Fibroblast of skin of left quadriceps (primary cell): ENCODE results near the gene TBC1D5.
"Not testable (repeated sequence)": the region's sequence is repeated elsewhere in the genome, so short reads cannot be mapped to it uniquely, and the experiment has no call there.

Source experiments
- DNase-seq, 2 experiments: peaks; one replicate each; pipeline ENCODE4 v3.0.0-alpha.2; 2013; ENCODE audit warnings: low read depth in 2 of 2

The TBC1D5 gene

DNA sequence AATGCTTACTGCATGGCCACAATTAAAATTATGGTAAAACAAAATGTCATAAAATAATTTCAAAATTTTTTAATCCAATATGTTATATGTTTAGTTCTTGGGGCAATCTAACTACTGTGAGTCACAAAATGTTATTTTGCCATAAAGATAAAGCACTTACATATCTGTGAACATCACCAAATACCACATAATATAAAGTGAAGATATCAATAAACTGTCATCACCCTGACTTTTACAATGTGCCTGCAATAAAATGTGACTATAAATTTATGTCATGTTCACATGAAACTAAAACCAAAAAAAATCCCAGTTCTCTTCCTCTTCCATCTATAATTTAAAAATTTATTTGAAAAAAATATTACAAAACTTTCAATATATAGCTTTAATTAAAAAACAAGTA lies 191.8 kb downstream of the TBC1D5 start:
- no peak for DNase-seq

DNA sequence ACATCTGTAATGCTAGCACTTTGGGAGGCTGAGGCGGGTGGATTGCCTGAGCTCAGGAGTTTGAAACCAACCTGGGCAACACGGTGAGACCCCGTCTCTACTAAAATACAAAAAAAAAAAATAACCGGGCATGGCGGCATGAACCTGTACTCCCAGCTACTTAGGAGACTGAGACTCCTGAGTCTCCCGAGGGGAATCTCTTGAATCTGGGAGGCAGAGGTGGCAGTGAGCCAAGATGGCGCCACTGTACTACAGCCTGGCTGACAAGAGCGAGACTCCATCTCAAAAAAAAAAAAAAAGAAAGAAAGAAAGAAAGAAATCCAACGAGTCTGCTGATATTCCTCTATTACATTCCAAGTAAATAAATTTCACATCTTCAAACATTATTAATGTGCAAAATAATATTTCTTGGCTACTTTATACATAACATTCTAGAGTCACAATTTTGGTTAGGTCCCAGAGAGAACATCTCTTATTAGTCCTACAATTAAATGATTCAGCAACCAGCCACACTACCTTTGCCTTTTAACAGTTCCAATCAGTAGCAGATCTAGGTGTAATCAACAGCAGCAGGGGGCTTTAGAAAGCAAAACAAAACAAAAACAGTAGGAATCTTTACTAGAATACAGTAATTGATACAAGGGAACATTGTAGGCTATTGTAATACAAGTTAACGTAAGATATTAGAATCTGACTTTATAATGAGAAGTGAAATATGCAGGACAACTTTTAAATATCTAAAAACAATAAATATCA lies 195.8 kb downstream of the TBC1D5 start:
- DNase-seq = no peak

DNA sequence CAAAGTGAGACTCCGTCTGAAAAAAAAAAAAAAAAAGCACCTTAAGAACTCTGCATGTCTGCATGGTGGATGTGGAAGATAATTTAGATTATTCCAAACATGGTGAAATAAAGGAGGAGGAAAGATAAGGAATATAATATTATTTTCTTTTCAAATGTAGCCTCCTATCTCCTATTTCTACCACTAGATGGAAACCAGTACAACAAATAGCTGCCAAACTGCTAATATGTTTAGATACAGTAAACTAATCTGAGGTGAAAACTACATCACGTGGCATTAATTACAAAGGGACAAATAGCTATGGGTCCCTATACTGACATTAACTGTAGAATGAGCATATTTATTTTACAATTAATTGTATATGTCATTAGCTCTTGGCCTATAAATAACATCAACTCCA lies 197.8 kb downstream of the TBC1D5 start:
- no peak for DNase-seq

- DNase-seq = peak; percentile 12
These were observed 199.8 kb downstream of the TBC1D5 start for GRCh38 chr3:17542591-17542990.

- DNase-seq = no peak
These were observed 203.0 kb downstream of the TBC1D5 start for GRCh38 chr3:17539436-17539835.

- DNase-seq = no peak
These were observed 207.2 kb downstream of the TBC1D5 start for GRCh38 chr3:17535274-17535673.

- not testable (repeated sequence) for DNase-seq
These were observed 210.0 kb downstream of the TBC1D5 start for GRCh38 chr3:17532446-17532845.

DNA sequence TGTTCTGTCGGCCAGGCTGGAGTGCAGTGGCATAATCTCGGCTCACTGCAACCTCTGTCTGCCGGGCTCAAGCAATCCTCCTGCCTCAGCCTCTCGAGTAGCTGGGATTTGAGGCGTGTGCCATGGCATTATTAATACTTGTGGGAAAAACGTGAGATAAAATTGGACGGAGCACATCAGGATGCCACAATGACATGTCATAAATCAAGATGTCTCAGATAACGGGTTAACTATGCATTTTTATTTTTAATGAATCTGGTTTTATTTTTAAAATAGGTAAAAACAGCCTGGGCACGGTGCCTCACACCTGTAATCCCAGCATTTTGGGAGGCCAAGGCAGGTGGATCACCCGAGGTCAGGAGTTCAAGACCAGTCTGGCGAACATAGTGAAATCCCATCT lies 212.8 kb downstream of the TBC1D5 start:
- no peak for DNase-seq

- DNase-seq = no peak
These were observed 224.0 kb downstream of the TBC1D5 start for GRCh38 chr3:17518189-17519059.

DNA sequence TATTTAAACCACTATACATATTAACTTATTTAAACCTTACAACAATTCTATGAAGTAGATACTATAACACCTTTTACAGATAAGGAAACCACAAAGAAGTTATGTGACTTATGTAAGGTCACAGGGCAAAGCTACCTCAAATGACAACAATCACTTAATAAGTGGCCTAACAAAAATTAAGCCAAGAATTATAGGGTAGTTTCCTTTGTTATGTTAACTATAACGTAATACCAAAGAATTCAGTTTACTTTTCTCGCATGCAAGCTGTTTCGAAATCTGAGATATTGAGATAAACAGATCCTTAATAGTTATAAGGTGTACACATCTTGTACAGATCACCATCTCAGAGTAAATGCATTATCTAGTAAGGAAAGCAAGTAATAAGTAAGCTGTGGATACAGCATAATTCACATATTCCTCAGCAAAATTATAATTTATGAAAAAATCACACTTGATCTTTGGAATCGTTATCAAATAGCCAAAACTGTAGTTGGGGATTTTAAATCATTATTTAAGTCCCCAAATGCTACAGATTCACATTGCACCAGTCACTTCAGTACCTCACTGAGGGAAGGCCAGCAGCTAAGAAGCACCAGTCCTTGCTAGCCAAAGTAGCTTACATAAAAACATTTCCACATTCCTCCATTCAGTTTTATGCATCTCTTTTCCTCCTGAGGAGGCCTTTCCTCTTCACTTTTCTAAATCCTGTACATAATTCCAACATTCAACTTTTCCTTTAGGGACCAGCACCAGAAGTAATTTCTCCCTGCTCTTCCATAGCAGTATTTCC lies 226.8 kb downstream of the TBC1D5 start:
- no peak for DNase-seq

DNA sequence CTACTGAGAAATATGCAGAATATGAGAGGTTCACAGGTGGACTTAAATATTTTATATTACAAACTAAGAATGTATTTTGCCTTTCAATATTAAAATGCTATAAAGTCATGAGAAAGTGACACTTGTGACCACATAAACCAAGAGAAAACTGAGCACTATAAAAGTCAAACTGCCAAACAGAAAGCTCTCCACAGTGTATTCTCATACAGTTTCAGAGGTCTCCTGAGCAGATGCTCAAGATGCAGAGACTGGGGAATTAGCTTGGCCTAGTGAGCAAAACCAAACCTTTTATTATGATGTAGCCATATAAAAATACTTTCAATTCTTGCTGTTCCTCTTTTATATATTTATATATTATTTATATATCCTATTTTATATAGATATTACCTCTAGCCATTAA lies 227.8 kb downstream of the TBC1D5 start:
- DNase-seq = no peak

DNA sequence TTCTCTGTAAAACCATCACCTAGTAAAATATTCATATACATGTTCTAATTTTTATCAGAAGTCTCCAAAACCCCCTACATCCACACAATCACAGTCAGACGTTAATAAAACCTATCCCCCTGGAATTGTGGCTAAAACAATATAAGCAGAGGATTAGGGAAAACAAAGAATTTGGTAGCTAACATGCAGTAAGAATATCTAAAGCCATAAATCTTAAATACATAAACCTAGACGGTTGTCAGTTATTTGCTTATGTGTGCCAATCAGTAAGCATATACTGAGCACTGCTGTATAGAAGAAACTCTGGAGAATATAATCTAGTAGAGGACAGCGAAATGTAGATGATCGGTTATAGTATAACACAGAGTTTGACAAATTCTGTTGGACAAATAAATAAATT lies 232.2 kb downstream of the TBC1D5 start:
- DNase-seq = no peak

DNA sequence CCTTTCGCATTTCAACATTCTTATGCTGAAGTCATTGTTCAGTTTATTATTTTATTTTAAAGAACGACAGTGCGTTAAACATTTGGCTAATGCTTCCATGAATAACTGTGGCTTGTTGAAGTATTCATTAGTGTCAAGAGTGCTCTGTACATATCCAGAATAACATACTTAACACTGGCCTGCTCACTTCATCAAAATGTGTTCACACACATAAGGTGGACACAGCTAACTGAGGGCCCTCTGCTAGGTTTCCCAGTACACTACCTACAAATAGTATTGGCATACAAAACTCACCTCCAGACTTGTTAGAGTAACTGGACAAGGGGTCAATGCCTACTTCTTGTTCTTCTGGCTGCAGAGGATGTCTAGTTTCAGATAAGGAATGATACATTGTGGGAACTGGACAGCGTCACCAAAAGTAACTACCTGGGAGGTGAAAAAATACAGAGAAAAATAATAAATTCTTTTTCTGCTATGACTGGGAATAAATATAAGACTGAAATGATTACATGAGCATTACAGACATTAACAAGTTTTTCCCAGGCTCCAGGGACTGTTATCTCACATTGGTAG lies 234.2 kb downstream of the TBC1D5 start:
- no peak for DNase-seq

- DNase-seq = no peak
These were observed 235.0 kb downstream of the TBC1D5 start for GRCh38 chr3:17507480-17507879.

- peak in 1 of 2 experiments; percentile 20 for DNase-seq
These were observed 236.6 kb downstream of the TBC1D5 start for GRCh38 chr3:17505856-17506255.

DNA sequence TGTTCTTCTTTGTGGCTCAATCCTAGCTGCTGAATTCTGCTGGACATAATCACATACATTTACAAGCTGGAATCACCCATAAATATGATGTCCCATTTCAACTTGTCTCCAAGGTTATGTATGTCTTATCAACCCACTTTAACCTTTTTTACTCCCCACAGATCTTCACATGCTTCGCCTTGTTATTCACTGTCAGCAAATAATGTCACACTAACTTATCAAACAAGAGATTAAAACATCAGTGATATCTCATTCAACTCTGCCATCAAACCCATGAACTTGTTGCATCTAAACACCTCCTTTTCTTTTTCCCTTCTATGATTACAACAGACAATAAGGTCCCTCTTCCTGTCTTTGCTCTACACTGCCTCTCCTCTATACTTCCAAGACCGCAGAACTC lies 240.7 kb downstream of the TBC1D5 start:
- DNase-seq = no peak

- no peak for DNase-seq
These were observed 241.8 kb downstream of the TBC1D5 start for GRCh38 chr3:17500618-17501017.

DNA sequence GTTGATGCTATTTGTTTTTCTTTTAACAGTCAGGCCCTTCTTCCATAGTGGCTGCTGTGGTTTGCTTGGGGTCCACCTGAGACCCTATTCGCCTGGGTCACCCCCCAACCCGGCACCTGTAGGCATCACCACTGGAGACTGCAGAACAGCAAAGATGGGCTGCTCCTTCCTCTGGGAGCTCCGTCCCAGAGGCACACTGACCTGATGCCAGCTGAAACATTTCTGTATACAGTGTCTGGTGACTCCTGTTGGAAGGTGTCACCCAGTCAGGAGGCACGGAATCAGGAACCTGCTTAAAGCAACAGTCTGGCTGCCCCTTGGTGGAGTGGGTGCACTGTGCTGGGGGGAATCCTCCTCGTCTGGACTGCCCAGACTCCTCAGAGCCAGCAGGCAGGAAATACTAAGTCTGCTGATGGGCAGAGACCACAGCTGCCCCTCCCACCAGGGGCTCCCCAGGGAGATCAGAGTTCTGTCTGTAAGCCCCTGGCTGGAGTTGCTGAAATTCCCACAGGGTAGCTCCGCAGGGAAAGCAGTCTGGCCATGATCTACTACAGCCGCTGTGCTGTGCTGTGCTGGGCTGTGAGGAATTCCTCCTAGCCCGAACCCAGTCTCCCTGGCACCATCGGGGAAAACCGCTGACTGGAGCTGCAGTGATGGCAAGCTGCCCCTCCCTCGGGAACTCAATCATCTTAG lies 248.2 kb downstream of the TBC1D5 start:
- no peak for DNase-seq

DNA sequence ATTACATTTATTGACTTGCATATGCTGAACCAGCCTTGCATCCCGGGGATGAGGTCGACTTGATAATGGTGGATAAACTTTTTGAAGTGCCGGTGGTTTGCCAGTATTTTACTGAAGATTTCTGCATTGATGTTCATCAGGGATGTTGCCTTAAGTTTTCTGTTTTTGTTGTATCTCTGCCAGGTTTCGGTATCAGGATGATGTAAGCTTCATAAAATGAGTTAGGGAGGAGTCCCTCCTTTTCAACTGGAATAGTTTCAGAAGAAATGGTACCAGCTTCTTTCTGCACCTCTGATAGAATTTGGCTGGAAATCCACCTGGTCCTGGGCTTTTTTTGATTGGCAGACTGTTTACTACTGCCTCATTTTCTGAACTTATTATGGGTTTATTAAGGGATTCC lies 250.8 kb downstream of the TBC1D5 start:
- peak in 1 of 2 experiments; percentile 20 for DNase-seq

DNA sequence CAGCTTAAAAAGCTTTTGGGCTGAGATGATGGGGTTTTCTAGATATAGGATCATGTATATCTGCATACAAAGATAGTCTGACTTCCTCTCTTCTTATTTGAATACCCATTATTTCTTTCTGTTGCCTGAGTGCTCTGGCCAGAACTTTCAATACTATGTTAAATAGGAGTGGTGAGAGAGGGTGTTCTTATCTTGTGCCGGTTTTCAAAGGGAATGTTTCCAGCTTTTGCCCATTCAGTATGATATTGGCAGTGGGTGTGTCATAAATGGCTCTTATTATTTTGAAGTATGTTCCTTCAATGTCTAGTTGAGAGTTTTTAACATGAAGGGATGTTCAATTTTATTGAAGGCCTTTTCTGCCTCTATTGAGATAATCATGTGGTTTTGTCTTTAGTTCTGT lies 251.2 kb downstream of the TBC1D5 start:
- DNase-seq = not testable (repeated sequence)

GRCh38 chr3:17489139-17489538 lies 253.3 kb downstream of the TBC1D5 start:
- no peak for DNase-seq
